Heart left ventricle (tissue), 16 donors: ENCODE measurements around the gene AKR1E2. TPM values are rescaled to one million over a fixed set of nuclear protein-coding genes. Genes with fewer than 3 reads are reported as not detected.
A peak's percentile ranks its signal among the peaks of the same experiment; 100 is the strongest.

Experiments
- ATAC-seq, 4 donors: fragments of 200-7000 bp; cut with Tn5 transposase; one replicate each; pipeline ENCODE4 v1.9.1; 2020 to 2022; ENCODE audit warnings: moderate library complexity in 4 of 4, mild to moderate bottlenecking in 3 of 4, moderate number of reproducible peaks in 1 of 4
- DNase-seq, 5 donors: peaks; one replicate each; pipeline ENCODE4 v3.0.0-alpha.2; 2020
- H3K27ac ChIP-seq, 12 donors: fragments of 200-600 bp; sonication (generic) in 4 of 12; one replicate each; pipeline versions ENCODE4 v1.5.0 to v1.8.0; 2016 to 2022; ENCODE audit warnings: mild to moderate bottlenecking in 2 of 12
- H3K27me3 ChIP-seq, 9 donors: fragments of 200-600 bp; sonication (generic) in 2 of 9; one replicate each; pipeline versions ENCODE4 v1.5.1 to v1.8.0; 2016 to 2022; ENCODE audit warnings: mild to moderate bottlenecking in 3 of 9
- H3K36me3 ChIP-seq, 9 donors: fragments of 200-600 bp; sonication (generic) in 2 of 9; one replicate each; pipeline versions ENCODE4 v1.5.0 to v1.8.0; 2018 to 2022; ENCODE audit warnings: mild to moderate bottlenecking in 2 of 9
- H3K4me1 ChIP-seq, 12 donors: fragments of 200-600 bp; sonication (generic) in 4 of 12; one replicate each; pipeline versions ENCODE4 v1.5.0 to v1.8.0; 2016 to 2022; ENCODE audit warnings: mild to moderate bottlenecking in 3 of 12
- H3K4me3 ChIP-seq, 12 donors: fragments of 200-600 bp; sonication (generic) in 4 of 12; one replicate each; pipeline versions ENCODE4 v1.5.0 to v1.8.0; 2017 to 2022; ENCODE audit warnings: mild to moderate bottlenecking in 9 of 12, moderate library complexity in 4 of 12
- H3K9me3 ChIP-seq, 12 donors: fragments of 200-600 bp; sonication (generic) in 4 of 12; one replicate each; pipeline versions ENCODE4 v1.5.0 to v1.8.0; 2016 to 2022; ENCODE audit warnings: mild to moderate bottlenecking in 1 of 12
- POLR2A ChIP-seq, 2 donors: fragments of 450-650 bp; IDR thresholded peaks; one replicate each; pipeline ENCODE4 v1.6.1; 2017; ENCODE audit warnings: antibody characterized with exemption in 2 of 2, mild to moderate bottlenecking in 2 of 2, moderate library complexity in 2 of 2
- WGBS, 4 donors: extraction: QIAGEN DNeasy Blood & Tissue Kit in 2 of 4; methylation state at CpG; one replicate each; pipeline versions ENCODE4 v1.1.5 to v1.1.7; 2013 to 2018; 5-methylcytosine and 5-hydroxymethylcytosine counted together
- intact Hi-C, 10 donors: fragments of 100-400 bp; cut with DNase I; formaldehyde crosslinking; loops; one replicate each; pipeline versions ENCODE4 v1.11.1 to v1.14.2; 2022
- polyA plus RNA-seq, 2 donors: library from polyadenylated mRNA; stranded (reverse); fragments of 200-250 nt; gene quantifications; one replicate each; pipeline ENCODE4 v1.2.3, GENCODE V29; 2013
- total RNA-seq, 9 donors: library from RNA; depleted of rRNA in 2 of 9; stranded (reverse); fragments of >200 nt in 2 of 9; fragmentation: NEBNext Ultra II Directional in 3 of 9; extraction: Animal tissue kit (Norgen Biotek cat#: 25700) in 3 of 9; gene quantifications; one replicate each; pipeline versions ENCODE4 v1.1.0 to v1.2.4, GENCODE V29; 2016 to 2023
- TF ChIP-seq, protein P1 (sequence below), 12 donors: fragments of 200-600 bp; sonication (generic) in 4 of 12; IDR thresholded peaks; one replicate each; pipeline versions ENCODE4 v1.5.0 to v1.8.0; 2018 to 2022; ENCODE audit warnings: antibody characterized with exemption in 12 of 12, mild to moderate bottlenecking in 5 of 12
- donor health status: ischemic (EF 13 %, LVEDD 7.1; RV severe dilation, severe dysfunction).
- donor health status: healthy with polysubstance abuse.
- donor health status: DM: no; HTN: yes; CAD: no.
- donor health status: DM: no; HTN: no; CAD: no.
- donor health status: ischemic (EF 25% LVEDD 6.9; RV normal size, moderate dysfunction).
- donor health status: ischemic (EF 25% LVEDD 5.7; RV mildly dilated, moderate dysfunction).
- donor health status: healthy.
- donor health status: DM: yes; HTN: yes; CAD: no.
- donor health status: ischemic (EF 35%, LVEDD 5.7; RV mildly dilated, moderate dysfunction).
- donor health status: nonischemic (EF 11% LVEDD 7.7; RV severe dilation, severe dysfunction).
- donor health status: DM: yes; HTN: yes; CAD: no.
- donor health status: PGD.
- donor health status: ischemic (EF 29% LVEDD 5.4; RV normal size, mild dysfunction).
- donor health status: nonischemic (EF 23%, LVEDD 6.1; RV moderate dilation, normal function).

Gene AKR1E2
- total and polyA plus RNA-seq, 11 donors: 1.2 to 8.0 (median 3.8) TPM

DNA sequence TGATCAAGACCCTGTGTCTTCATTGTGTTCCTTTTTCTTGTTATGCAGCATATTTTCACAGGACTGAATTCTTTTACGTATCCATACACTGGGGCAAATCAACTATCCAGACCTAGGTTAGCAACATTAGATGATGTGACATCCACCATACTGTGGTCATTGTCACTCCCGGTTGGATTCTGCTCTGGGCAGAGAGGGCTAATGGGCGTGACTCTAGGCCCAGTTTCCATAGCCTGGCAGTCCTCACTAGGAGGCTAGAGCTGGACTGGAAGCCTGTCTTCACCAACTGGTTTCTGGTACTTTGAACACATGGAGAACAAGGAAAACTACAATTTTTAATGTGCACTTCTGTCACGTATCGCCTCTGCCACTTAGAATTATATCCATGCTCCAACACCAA lies 25.2 kb downstream of the AKR1E2 start:
- WGBS, 4 donors: 95 to 96% (median 95%) methylated on average over 5 of the region's 5 CpGs
- Histone ChIP-seq H3K4me1 (peaks cover 0 to 38% (median 20%) of the 10 kb centered on the region in 12 donors), H3K9me3 (no peaks in the 10 kb centered on the region), H3K4me3 (no peak overlapping the region), H3K27ac (peak overlapping the region in 6 of 12 donors; percentile 7 to 63 (median 49)), H3K36me3 (peaks cover 0 to 6% (median 0%) of the 10 kb centered on the region in 9 donors), H3K27me3 (no peaks in the 10 kb centered on the region)
- DNase-seq (no peak), ATAC-seq (no peak)
- intact Hi-C loops: loop anchor here in 9 of 10 donors (2.0 to 10.0 kb wide), 12 partner anchors 94 to 581 kb away; partner anchors contain the start of gene AKR1C3 (in 2 of the 9)
- no peak for TF ChIP-seq POLR2A (IDR thresholded peaks at IDR 0.05)
- TF ChIP-seq, protein P1, sequence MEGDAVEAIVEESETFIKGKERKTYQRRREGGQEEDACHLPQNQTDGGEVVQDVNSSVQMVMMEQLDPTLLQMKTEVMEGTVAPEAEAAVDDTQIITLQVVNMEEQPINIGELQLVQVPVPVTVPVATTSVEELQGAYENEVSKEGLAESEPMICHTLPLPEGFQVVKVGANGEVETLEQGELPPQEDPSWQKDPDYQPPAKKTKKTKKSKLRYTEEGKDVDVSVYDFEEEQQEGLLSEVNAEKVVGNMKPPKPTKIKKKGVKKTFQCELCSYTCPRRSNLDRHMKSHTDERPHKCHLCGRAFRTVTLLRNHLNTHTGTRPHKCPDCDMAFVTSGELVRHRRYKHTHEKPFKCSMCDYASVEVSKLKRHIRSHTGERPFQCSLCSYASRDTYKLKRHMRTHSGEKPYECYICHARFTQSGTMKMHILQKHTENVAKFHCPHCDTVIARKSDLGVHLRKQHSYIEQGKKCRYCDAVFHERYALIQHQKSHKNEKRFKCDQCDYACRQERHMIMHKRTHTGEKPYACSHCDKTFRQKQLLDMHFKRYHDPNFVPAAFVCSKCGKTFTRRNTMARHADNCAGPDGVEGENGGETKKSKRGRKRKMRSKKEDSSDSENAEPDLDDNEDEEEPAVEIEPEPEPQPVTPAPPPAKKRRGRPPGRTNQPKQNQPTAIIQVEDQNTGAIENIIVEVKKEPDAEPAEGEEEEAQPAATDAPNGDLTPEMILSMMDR (IDR thresholded peaks at IDR 0.05): no peak

DNA sequence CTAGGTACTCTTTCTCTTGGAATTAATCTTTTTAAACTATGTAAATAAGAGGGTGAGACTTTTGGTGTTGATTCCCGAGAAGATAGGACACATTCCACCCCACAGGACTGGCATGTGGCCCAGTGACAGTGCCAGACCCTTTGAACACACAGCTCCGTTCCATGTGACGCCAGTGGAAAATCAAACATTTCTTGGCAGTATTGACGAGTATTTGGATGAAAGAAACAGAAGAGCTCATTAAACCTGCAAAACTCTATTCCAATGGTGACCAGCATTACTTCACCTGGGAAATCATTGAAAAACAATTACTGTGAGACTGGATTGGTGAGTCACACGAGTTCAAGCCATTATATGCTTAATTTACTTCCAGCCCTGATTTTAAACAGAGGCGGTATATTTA lies 25.8 kb downstream of the AKR1E2 start:
- H3K4me1 ChIP-seq: peaks cover 0 to 38% (median 20%) of the 10 kb centered on the region in 12 donors
- 47 to 65% (median 54%) methylated on average over 6 of the region's 6 CpGs for WGBS, 4 donors
- ATAC-seq (peak in 2 of 4 donors; percentile 5 to 8), DNase-seq (peak in 1 of 5 donors; percentile 31)
- TF ChIP-seq POLR2A (IDR thresholded peaks at IDR 0.05): no peak
- TF ChIP-seq, protein P1 (IDR thresholded peaks at IDR 0.05): no peak
- H3K27ac ChIP-seq: peak overlapping the region in 6 of 12 donors; percentile 35 to 63 (median 49)
- no peak overlapping the region for H3K4me3 ChIP-seq
- intact Hi-C loops: loop anchor here in 9 of 10 donors (2.0 to 10.0 kb wide), 12 partner anchors 93 to 580 kb away; partner anchors contain the start of gene AKR1C3 (in 2 of the 9)
- no peaks in the 10 kb centered on the region for H3K9me3 ChIP-seq
- peaks cover 0 to 6% (median 0%) of the 10 kb centered on the region in 9 donors for H3K36me3 ChIP-seq
- no peaks in the 10 kb centered on the region for H3K27me3 ChIP-seq

DNA sequence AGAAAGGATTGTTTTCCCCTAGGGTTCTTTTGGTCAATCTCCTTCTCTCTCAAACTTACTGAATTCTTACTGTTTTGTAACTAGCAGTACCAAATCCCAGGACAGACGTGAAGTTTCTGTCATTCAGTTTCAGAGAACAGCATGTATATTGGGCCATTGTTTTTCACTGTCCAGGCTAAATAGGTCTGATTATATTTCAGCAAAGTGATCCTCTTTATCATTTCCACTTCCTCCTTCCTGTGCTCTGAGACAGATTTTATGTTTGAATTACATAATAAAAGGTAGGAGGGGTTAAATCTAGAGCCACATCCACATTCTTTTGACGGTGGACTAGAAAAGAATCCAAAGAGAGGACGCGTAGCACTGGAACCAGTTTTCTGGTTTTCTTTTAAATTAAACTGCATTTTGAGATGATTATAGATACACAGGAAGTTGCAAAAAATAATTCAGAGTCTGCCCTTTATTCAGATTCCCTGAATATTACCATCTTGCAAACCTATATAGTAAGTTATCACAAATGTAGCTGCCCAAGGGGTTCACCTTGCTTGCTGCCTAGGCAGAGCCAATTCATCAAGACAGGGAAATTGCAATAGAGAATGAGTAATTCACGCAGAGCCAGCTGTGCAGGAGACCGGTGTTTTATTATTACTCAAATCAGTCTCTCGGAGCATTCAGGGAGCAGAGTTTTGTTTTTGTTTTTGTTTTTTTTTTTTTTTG lies 40.1 kb downstream of the AKR1E2 start:
- peaks cover 0 to 17% (median 4%) of the 10 kb centered on the region in 12 donors for H3K4me1 ChIP-seq
- peak overlapping the region in 6 of 12 donors; percentile 8 to 67 (median 60) for H3K27ac ChIP-seq
- no peak for ATAC-seq
- DNase-seq: no peak
- TF ChIP-seq POLR2A (IDR thresholded peaks at IDR 0.05): no peak
- TF ChIP-seq, protein P1 (IDR thresholded peaks at IDR 0.05): no peak
- intact Hi-C loops: no loop called here
- WGBS, 4 donors: 65 to 74% (median 69%) methylated on average over 7 of the region's 7 CpGs
- H3K27me3 ChIP-seq: no peaks in the 10 kb centered on the region
- no peaks in the 10 kb centered on the region for H3K9me3 ChIP-seq
- no peaks in the 10 kb centered on the region for H3K36me3 ChIP-seq
- no peak overlapping the region for H3K4me3 ChIP-seq

DNA sequence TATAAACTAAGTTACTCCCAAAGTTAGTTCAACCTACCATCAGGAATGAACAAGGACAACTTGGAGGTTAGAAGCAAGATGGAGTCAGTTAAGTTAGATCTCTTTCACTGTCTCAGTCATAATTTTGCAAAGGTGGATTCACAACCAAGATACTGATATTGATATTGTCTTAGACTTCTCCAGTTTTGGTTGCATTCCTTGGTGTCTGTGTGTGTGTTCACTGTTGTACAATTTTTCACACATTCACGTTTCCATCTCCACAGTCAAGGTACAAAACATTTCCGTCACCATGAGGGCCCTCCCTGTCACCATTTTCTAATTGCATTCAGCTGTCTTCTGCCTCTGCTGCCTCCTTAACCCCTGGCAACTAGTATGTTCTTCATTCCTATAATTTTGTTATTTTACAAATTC lies 41.1 kb downstream of the AKR1E2 start:
- WGBS, 4 donors: 74 to 89% (median 78%) methylated on average over 2 of the region's 2 CpGs
- Histone ChIP-seq H3K27ac (peak overlapping the region in 9 of 12 donors; percentile 24 to 67 (median 56)), H3K4me3 (no peak overlapping the region), H3K4me1 (peaks cover 0 to 17% (median 4%) of the 10 kb centered on the region in 12 donors), H3K9me3 (no peaks in the 10 kb centered on the region), H3K27me3 (no peaks in the 10 kb centered on the region), H3K36me3 (no peaks in the 10 kb centered on the region)
- ATAC-seq: peak in 2 of 4 donors; percentile 30 to 34
- intact Hi-C loops: no loop called here
- no peak for DNase-seq
- TF ChIP-seq, protein P1 (IDR thresholded peaks at IDR 0.05): no peak
- TF ChIP-seq POLR2A (IDR thresholded peaks at IDR 0.05): no peak
